GM18502 (cell line): Measurements from ENCODE around the gene RFT1.

Experiments used
- ATAC-seq: cut with Tn5 transposase; IDR thresholded peaks from one replicate; pipeline ENCODE4 v1.9.1; 2021; ENCODE audit warnings: mild to moderate bottlenecking; ENCODE audit not compliant: unreplicated experiment, poor library complexity

Gene RFT1

DNA sequence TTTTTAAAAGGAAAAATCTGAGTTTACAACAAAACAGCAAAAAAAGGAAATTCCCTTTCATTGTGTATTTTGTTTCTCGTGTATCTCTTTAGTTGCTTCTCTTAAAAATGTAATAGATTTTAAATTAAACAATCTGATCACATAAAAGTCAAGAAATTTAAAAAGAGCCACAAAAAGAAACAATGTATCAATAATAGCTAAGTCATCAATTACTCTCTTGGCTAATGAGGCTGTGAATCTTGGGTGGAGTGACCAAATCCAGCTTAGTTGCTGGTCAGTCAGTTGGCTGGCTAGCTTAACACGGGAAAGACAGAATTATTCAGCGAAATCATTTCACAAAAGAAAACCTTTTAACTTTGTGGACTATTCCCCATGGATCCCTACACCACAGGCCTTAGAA is 87.6 kb downstream of the RFT1 start:
- ATAC-seq = no peak

DNA sequence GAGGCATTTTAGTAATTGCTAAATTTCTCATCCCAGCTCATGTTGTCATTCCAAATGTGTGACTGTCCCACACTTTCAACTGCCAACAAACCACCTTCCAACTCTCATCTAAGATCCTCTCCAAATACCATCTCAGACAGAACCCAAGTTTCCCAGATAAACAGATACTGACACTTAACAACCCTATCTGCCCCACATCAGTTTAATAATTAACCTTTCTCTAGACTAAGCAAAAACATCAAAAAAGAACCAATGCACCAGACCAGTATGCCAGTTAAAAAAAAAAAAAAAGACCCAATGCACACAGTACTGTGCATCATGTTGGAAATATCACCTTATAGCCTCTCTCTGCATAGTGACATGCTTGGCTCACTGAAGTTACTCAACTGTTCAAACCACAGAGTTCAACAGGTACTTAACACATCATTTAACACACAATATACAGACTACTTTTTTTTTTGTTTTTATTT is 89.8 kb downstream of the RFT1 start:
- no peak for ATAC-seq

DNA sequence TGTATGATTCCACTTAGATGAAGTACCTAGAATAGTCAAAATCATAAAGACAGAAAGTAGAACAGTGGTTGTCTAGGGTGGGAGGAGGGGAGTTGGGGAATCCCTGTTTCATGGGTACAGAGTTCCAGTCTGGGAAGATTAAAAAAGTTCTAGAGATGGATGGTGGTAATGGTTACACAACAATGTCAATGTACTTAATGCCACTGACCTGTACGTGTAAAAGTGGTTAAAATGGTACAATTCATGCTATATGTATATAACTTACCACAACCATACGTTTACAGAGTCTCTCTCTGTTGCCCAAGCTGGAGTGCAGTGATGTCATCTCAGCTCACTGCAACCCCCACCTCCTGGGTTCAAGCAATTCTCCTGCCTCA is 90.9 kb downstream of the RFT1 start:
- ATAC-seq = no peak

DNA sequence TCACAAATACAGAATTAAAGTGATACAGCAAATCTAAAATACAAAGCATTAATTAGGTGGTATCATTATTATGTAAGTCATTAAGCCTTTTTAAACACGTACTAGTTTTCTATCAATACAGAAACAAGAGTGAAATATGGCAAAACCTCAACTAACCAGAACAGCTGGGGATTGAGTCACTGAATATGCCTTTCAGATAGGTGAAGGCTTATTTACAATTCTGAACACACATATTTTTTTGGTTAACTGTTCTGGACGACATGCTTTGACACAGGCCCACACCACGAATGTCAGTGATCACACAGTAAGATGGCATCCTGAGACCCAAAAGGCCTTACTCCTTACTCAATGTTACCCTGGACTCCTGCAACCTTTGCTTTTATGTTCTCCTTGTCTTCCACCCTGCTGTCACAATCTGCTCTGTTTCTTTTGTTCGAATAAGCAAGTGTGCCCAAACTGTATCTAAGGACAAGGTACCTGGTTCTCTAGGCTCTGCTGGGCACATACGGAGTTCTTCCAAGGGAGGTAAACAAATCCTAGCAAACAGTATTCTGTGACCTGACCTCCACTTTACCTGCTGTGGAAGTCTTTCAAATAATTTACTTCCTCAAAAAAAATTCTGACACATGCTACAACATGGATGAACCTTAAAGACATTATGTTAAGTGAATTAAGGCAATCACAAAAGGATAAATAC is 91.4 kb downstream of the RFT1 start:
- ATAC-seq = no peak
